Measurements from ENCODE around the gene CES2.

DNA sequence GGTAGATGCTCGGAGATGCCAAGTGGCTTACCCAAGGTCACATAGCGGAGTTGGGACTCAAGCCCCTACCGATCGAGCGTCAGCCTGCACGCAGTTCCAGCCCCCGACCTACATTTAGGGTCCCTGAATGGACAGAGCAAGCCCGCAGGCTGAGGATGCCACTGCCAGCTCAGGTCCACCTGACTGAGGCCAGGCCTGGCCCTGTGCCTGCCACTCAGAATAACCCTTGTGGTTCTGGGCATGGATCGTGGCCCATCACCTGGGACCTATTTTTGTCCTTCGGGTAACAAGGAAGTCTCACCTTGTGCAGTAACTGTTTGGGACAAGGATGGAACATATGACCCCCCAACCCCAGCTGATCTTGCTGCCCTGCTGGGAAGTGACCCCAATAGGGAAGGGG, 33.7 kb upstream of the CES2 start:
- TF ChIP-seq CTCF (tag by site-specific recombination; IDR thresholded peaks at IDR 0.05) (no peak), ZNF274 (IDR thresholded peaks at IDR 0.05; ENCODE audit: low read length) (no peak), ZNF274 (tag by site-specific recombination; IDR thresholded peaks at IDR 0.05; ENCODE audit: borderline replicate concordance) (no peak), MZF1 (tag by site-specific recombination; IDR thresholded peaks at IDR 0.05; ENCODE audit: borderline replicate concordance) (no peak), PBX3 (CRISPR knock-in tag; IDR thresholded peaks at IDR 0.05) (no peak), ZNF704 (tag by site-specific recombination; IDR thresholded peaks at IDR 0.05) (no peak), ZNF555 (tag by site-specific recombination; conservative IDR thresholded peaks at IDR 0.05) (no peak)

All from HEK293 (cell line).